ENCODE results near the gene FAM131C.

Gene FAM131C

GRCh38 chr1:16013220-16013907 lies 60.1 kb downstream of the FAM131C start:
- TF ChIP-seq SIN3A (IDR thresholded peaks at IDR 0.05; ENCODE audit: borderline replicate concordance, insufficient read depth, low read length) = no peak
- no peak for TF ChIP-seq FOXP2 (optimal IDR thresholded peaks at IDR 0.05; ENCODE audit: borderline replicate concordance, extremely low read depth, extremely low read length, insufficient read depth)
- TF ChIP-seq REST (IDR thresholded peaks at IDR 0.05; ENCODE audit: insufficient read depth in 1 of 2, low read depth in 2 of 2, low read length in 2 of 2) = no peak
- TF ChIP-seq POLR2AphosphoS5 (IDR thresholded peaks at IDR 0.05; ENCODE audit: low read depth, low read length) = no peak

DNA sequence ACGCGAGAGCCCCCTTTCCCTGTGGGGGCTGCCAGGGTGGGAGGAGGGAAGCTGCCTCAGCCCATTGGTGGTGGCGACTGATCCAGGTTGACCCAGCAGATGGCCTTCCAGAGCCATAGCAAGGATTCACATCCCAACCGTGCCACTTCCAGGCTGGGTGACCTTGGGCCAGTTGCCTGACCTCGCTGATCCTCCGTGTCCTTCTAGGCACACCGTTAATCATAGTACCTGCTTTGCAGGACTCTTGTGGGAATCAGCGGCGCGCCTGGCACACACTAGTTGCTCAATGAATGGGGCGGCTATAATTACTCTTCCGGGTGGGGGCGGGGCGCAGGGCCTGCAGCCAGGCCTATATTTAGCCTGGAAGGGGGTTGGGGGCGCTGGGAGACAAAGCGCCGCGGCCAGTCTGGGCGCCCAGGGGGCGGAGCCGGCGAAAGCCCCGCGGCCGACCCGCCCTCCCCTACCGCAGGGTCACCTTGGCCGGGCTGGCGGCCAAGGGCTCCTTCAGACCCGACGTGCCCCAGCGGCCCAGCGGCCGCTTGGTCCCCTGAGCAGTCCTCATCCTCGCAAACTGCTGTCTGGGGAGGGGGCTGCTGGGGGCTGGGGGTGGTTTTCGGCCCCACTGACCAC lies 60.7 kb downstream of the FAM131C start:
- no peak for TF ChIP-seq SIN3A (IDR thresholded peaks at IDR 0.05; ENCODE audit: borderline replicate concordance, insufficient read depth, low read length)
- TF ChIP-seq REST (IDR thresholded peaks at IDR 0.05; ENCODE audit: insufficient read depth in 1 of 2, low read depth in 2 of 2, low read length in 2 of 2) = no peak
- no peak for TF ChIP-seq POLR2AphosphoS5 (IDR thresholded peaks at IDR 0.05; ENCODE audit: low read depth, low read length)
- no peak for TF ChIP-seq TAF1 (IDR thresholded peaks at IDR 0.05; ENCODE audit: borderline replicate concordance, insufficient read depth, low read length)
- peak; percentile 18 for TF ChIP-seq FOXP2 (optimal IDR thresholded peaks at IDR 0.05; ENCODE audit: borderline replicate concordance, extremely low read depth, extremely low read length, insufficient read depth)

GRCh38 chr1:16011936-16012589 lies 61.4 kb downstream of the FAM131C start:
- no peak for TF ChIP-seq REST (IDR thresholded peaks at IDR 0.05; ENCODE audit: insufficient read depth in 1 of 2, low read depth in 2 of 2, low read length in 2 of 2)
- TF ChIP-seq TAF1 (IDR thresholded peaks at IDR 0.05; ENCODE audit: borderline replicate concordance, insufficient read depth, low read length) = no peak
- no peak for TF ChIP-seq POLR2AphosphoS5 (IDR thresholded peaks at IDR 0.05; ENCODE audit: low read depth, low read length)
- TF ChIP-seq SIN3A (IDR thresholded peaks at IDR 0.05; ENCODE audit: borderline replicate concordance, insufficient read depth, low read length) = no peak

GRCh38 chr1:16010837-16011236 lies 62.6 kb downstream of the FAM131C start:
- TF ChIP-seq REST (IDR thresholded peaks at IDR 0.05; ENCODE audit: insufficient read depth in 1 of 2, low read depth in 2 of 2, low read length in 2 of 2) (no peak), FOXP2 (optimal IDR thresholded peaks at IDR 0.05; ENCODE audit: borderline replicate concordance, extremely low read depth, extremely low read length, insufficient read depth) (no peak)
